ENCODE measurements around the gene EFHD1.

Gene EFHD1
- 0 to 1.5 (median 0) reads per million in 17 experiments for total RNA-seq

GRCh38 chr2:232633413-232634205, at the start of gene EFHD1:
Gene EFHD1 (plus strand): TSS chr2:232633604. CDS start chr2:232633705, 101 bp downstream.
- DNase-seq = peak; percentile 26 to 63 (median 34)

- DNase-seq = no peak
Observed at GRCh38 chr2:232584238-232584637, 49.2 kb upstream of the EFHD1 start.

- DNase-seq = peak in 3 of 4 experiments; percentile 23 to 59 (median 39)
Observed at GRCh38 chr2:232586943-232587505, 46.4 kb upstream of the EFHD1 start.

- peak; percentile 76 to 84 (median 82) for DNase-seq
Observed at GRCh38 chr2:232587512-232587911, 45.9 kb upstream of the EFHD1 start.

GRCh38 chr2:232588031-232588430, 45.4 kb upstream of the EFHD1 start:
- no peak for DNase-seq

GRCh38 chr2:232588680-232589585, 44.5 kb upstream of the EFHD1 start:
- no peak for DNase-seq

- no peak for DNase-seq
Observed at GRCh38 chr2:232592772-232593395, 40.5 kb upstream of the EFHD1 start.

- DNase-seq = no peak
Observed at GRCh38 chr2:232593982-232594381, 39.4 kb upstream of the EFHD1 start.

GRCh38 chr2:232597362-232598079, 35.9 kb upstream of the EFHD1 start:
- no peak for DNase-seq

- DNase-seq = no peak
Observed at GRCh38 chr2:232598293-232598692, 35.1 kb upstream of the EFHD1 start.

GRCh38 chr2:232600053-232600773, 33.2 kb upstream of the EFHD1 start:
- no peak for DNase-seq

GRCh38 chr2:232603283-232603682, 30.1 kb upstream of the EFHD1 start:
- no peak for DNase-seq

GRCh38 chr2:232604535-232604934, 28.9 kb upstream of the EFHD1 start:
- no peak for DNase-seq

GRCh38 chr2:232607011-232607410, 26.4 kb upstream of the EFHD1 start:
- DNase-seq = no peak

GRCh38 chr2:232609607-232610006, 23.8 kb upstream of the EFHD1 start:
- DNase-seq = no peak

- no peak for DNase-seq
Observed at GRCh38 chr2:232610081-232610480, 23.3 kb upstream of the EFHD1 start.

- no peak for DNase-seq
Observed at GRCh38 chr2:232611061-232611460, 22.3 kb upstream of the EFHD1 start.

GRCh38 chr2:232611559-232612218, 21.7 kb upstream of the EFHD1 start:
- DNase-seq = peak; percentile 47 to 75 (median 56)

- DNase-seq = no peak
Observed at GRCh38 chr2:232613538-232614134, 19.8 kb upstream of the EFHD1 start.

GRCh38 chr2:232615339-232615738, 18.1 kb upstream of the EFHD1 start:
- DNase-seq = no peak
